ENCODE data around the gene ZBTB5. TPM values are rescaled to one million over a fixed set of nuclear protein-coding genes. Genes with fewer than 3 reads are reported as not detected.
"Not testable (repeated sequence)": the region's sequence is repeated elsewhere in the genome, so short reads cannot be mapped to it uniquely, and the experiment has no call there.

Gene ZBTB5
- total RNA-seq, 2 donors from 2014 or later, result 8.5 TPM

- DNase-seq (ENCODE audit: low spot score) (no peak), ATAC-seq (no peak)
- no peak overlapping the region for H3K27ac Mint-ChIP-seq
- no peaks in the 10 kb centered on the region for H3K9me3 Mint-ChIP-seq
- H3K27me3 Mint-ChIP-seq, result peaks cover 26 to 35% of the 10 kb centered on the region in 2 donors
- no peak overlapping the region for H3K4me3 Mint-ChIP-seq
- H3K4me1 Mint-ChIP-seq (ENCODE audit: low read depth in 2 of 2), result peaks cover 5% of the 10 kb centered on the region in 2 donors
- H3K36me3 Mint-ChIP-seq, result no peaks in the 10 kb centered on the region
These were observed 11.7 kb upstream of the ZBTB5 start for GRCh38 chr9:37476930-37477329.

- DNase-seq (ENCODE audit: low spot score) (no peak), ATAC-seq (no peak)
- Mint-ChIP-seq H3K36me3 (no peaks in the 10 kb centered on the region), H3K4me3 (no peak overlapping the region), H3K27me3 (peaks cover 17 to 19% of the 10 kb centered on the region in 2 donors), H3K27ac (no peak overlapping the region), H3K4me1 (ENCODE audit: low read depth in 2 of 2) (peaks cover 6 to 7% of the 10 kb centered on the region in 2 donors), H3K9me3 (no peaks in the 10 kb centered on the region)
These were observed 9.2 kb upstream of the ZBTB5 start for GRCh38 chr9:37474438-37474837.

- not testable (repeated sequence) for H3K4me1 Mint-ChIP-seq (ENCODE audit: low read depth in 2 of 2); ATAC-seq; H3K9me3 Mint-ChIP-seq; DNase-seq (ENCODE audit: low spot score); H3K27ac Mint-ChIP-seq; H3K4me3 Mint-ChIP-seq; H3K36me3 Mint-ChIP-seq
- H3K27me3 Mint-ChIP-seq, result peaks cover 14% of the 10 kb centered on the region in 2 donors
These were observed 8.7 kb upstream of the ZBTB5 start for GRCh38 chr9:37473982-37474381.

GRCh38 chr9:37471942-37472684 lies 6.9 kb upstream of the ZBTB5 start:
- H3K27ac Mint-ChIP-seq, result peak overlapping the region in 1 of 2 donors; percentile 15
- H3K4me3 Mint-ChIP-seq, result peak overlapping the region; percentile 71
- no peaks in the 10 kb centered on the region for H3K9me3 Mint-ChIP-seq
- ATAC-seq (no peak), DNase-seq (ENCODE audit: low spot score) (no peak)
- H3K36me3 Mint-ChIP-seq, result no peaks in the 10 kb centered on the region
- H3K4me1 Mint-ChIP-seq (ENCODE audit: low read depth in 2 of 2), result peaks cover 6 to 7% of the 10 kb centered on the region in 2 donors
- H3K27me3 Mint-ChIP-seq, result peaks cover 5 to 7% of the 10 kb centered on the region in 2 donors

- no peak for DNase-seq (ENCODE audit: low spot score)
- no peak overlapping the region for H3K27ac Mint-ChIP-seq
- peaks cover 20 to 26% of the 10 kb centered on the region in 2 donors for H3K4me1 Mint-ChIP-seq (ENCODE audit: low read depth in 2 of 2)
- no peaks in the 10 kb centered on the region for H3K36me3 Mint-ChIP-seq
- H3K9me3 Mint-ChIP-seq, result no peaks in the 10 kb centered on the region
- no peaks in the 10 kb centered on the region for H3K27me3 Mint-ChIP-seq
- ATAC-seq, result no peak
- no peak overlapping the region for H3K4me3 Mint-ChIP-seq
These were observed 3.4 kb upstream of the ZBTB5 start for GRCh38 chr9:37468620-37469019.

GRCh38 chr9:37467530-37467929 lies 2.3 kb upstream of the ZBTB5 start:
- H3K36me3 Mint-ChIP-seq; H3K27me3 Mint-ChIP-seq; ATAC-seq; H3K9me3 Mint-ChIP-seq; H3K27ac Mint-ChIP-seq; DNase-seq (ENCODE audit: low spot score); H3K4me3 Mint-ChIP-seq: not testable (repeated sequence)
- peaks cover 29 to 37% of the 10 kb centered on the region in 2 donors for H3K4me1 Mint-ChIP-seq (ENCODE audit: low read depth in 2 of 2)

GRCh38 chr9:37466037-37466709 lies 923 bp upstream of the ZBTB5 start:
- peak; percentile 61 for DNase-seq (ENCODE audit: low spot score)

GRCh38 chr9:37464426-37465248 lies 613 bp downstream of the ZBTB5 start:
- no peaks in the 10 kb centered on the region for H3K27me3 Mint-ChIP-seq
- ATAC-seq, result peak; percentile 52 to 66
- peak overlapping the region; percentile 87 to 93 for H3K27ac Mint-ChIP-seq
- H3K4me3 Mint-ChIP-seq, result peak overlapping the region; percentile 92
- DNase-seq (ENCODE audit: low spot score), result peak; percentile 77
- no peaks in the 10 kb centered on the region for H3K36me3 Mint-ChIP-seq
- H3K9me3 Mint-ChIP-seq, result no peaks in the 10 kb centered on the region
- peaks cover 27 to 34% of the 10 kb centered on the region in 2 donors for H3K4me1 Mint-ChIP-seq (ENCODE audit: low read depth in 2 of 2)

More at GRCh38 chr9:37466037-37466709, 923 bp upstream of the ZBTB5 start:
- Mint-ChIP-seq H3K27me3 (no peaks in the 10 kb centered on the region), H3K27ac (peak overlapping the region; percentile 87 to 93), H3K4me3 (peak overlapping the region; percentile 92), H3K36me3 (no peaks in the 10 kb centered on the region), H3K4me1 (ENCODE audit: low read depth in 2 of 2) (peaks cover 27 to 34% of the 10 kb centered on the region in 2 donors), H3K9me3 (no peaks in the 10 kb centered on the region)
- peak; percentile 1 to 2 for ATAC-seq

- Mint-ChIP-seq H3K9me3 (no peaks in the 10 kb centered on the region), H3K36me3 (no peaks in the 10 kb centered on the region), H3K27me3 (no peaks in the 10 kb centered on the region), H3K4me3 (peak overlapping the region; percentile 92), H3K4me1 (ENCODE audit: low read depth in 2 of 2) (peaks cover 27 to 34% of the 10 kb centered on the region in 2 donors), H3K27ac (peak overlapping the region; percentile 87 to 93)
- DNase-seq (ENCODE audit: low spot score) (no peak), ATAC-seq (no peak)
These were observed 1.2 kb downstream of the ZBTB5 start for GRCh38 chr9:37464006-37464405.

- no peaks in the 10 kb centered on the region for H3K36me3 Mint-ChIP-seq
- H3K27ac Mint-ChIP-seq, result no peak overlapping the region
- ATAC-seq (no peak), DNase-seq (ENCODE audit: low spot score) (no peak)
- H3K27me3 Mint-ChIP-seq, result no peaks in the 10 kb centered on the region
- H3K9me3 Mint-ChIP-seq, result no peaks in the 10 kb centered on the region
- no peak overlapping the region for H3K4me3 Mint-ChIP-seq
- peaks cover 4 to 24% of the 10 kb centered on the region in 2 donors for H3K4me1 Mint-ChIP-seq (ENCODE audit: low read depth in 2 of 2)
These were observed 8.4 kb downstream of the ZBTB5 start for GRCh38 chr9:37456817-37457216.

GRCh38 chr9:37455884-37456647 lies 9.2 kb downstream of the ZBTB5 start:
- ATAC-seq, result no peak
- Mint-ChIP-seq H3K27me3 (no peaks in the 10 kb centered on the region), H3K4me3 (no peak overlapping the region), H3K9me3 (no peaks in the 10 kb centered on the region), H3K27ac (no peak overlapping the region), H3K4me1 (ENCODE audit: low read depth in 2 of 2) (peaks cover 4 to 24% of the 10 kb centered on the region in 2 donors), H3K36me3 (no peaks in the 10 kb centered on the region)
- DNase-seq (ENCODE audit: low spot score), result no peak

- Mint-ChIP-seq H3K9me3 (no peaks in the 10 kb centered on the region), H3K27me3 (no peaks in the 10 kb centered on the region), H3K36me3 (no peaks in the 10 kb centered on the region), H3K4me1 (ENCODE audit: low read depth in 2 of 2) (peaks cover 4 to 28% of the 10 kb centered on the region in 2 donors), H3K27ac (no peak overlapping the region), H3K4me3 (no peak overlapping the region)
- no peak for DNase-seq (ENCODE audit: low spot score)
- no peak for ATAC-seq
These were observed 11.0 kb downstream of the ZBTB5 start for GRCh38 chr9:37454238-37454637.

- Mint-ChIP-seq H3K4me1 (ENCODE audit: low read depth in 2 of 2) (peaks cover 4 to 28% of the 10 kb centered on the region in 2 donors), H3K36me3 (no peaks in the 10 kb centered on the region), H3K9me3 (no peaks in the 10 kb centered on the region), H3K27ac (no peak overlapping the region), H3K27me3 (no peaks in the 10 kb centered on the region), H3K4me3 (no peak overlapping the region)
- DNase-seq (ENCODE audit: low spot score) (no peak), ATAC-seq (no peak)
These were observed 11.4 kb downstream of the ZBTB5 start for GRCh38 chr9:37453827-37454226.
